Anterior cingulate cortex (tissue), 58 donors: Measurements from ENCODE around the gene AASDH.
A peak's percentile ranks its signal among the peaks of the same experiment; 100 is the strongest.

Source experiments
- DNase-seq, 58 donors: peaks; one replicate each; lab custom pipeline; 2025; lab: John Stamatoyannopoulos, UW

Gene AASDH

DNA sequence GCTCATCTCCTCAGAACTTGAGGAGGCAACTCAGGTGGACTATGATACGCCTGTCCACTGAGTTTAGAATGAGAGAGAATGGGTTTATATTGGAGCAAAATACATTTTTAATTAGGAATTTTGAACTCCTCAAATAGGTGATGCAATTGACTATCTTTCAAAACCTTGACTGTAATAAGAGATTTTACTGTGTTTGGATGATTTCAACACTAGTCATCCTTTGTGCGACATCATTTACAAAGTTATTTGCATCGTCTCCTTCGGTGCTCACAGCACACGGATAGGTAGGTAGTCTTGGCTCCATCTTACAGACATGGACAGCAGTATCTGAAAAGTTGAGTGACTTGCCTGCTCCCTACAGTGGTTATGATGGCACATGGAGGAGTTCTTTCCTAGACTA, 67.0 kb downstream of the AASDH start:
- DNase-seq, result no peak

DNA sequence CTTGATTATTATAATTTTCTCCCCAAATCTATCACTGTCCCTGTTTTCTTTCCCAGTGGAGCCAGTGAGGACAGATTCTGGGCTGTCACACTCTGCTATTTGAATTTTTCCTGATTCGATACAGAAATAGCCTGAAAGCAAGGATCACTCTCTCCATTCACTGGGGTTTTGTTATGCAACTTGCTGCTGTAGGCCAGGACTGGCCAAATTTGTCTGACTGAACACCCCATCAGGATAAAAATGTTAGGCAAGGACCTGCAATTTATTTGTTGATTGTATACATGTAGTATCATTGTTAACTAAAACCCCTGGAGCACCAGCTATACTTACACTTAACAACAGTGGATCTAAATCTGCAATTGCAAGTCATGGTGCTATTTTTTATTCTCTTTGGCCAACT, 68.7 kb downstream of the AASDH start:
- peak in 2 of 58 donors; percentile 6 to 12 for DNase-seq

GRCh38 chr4:56317749-56318148, 69.5 kb downstream of the AASDH start:
- DNase-seq, result no peak

GRCh38 chr4:56316011-56316650, 71.2 kb downstream of the AASDH start:
- no peak for DNase-seq

DNA sequence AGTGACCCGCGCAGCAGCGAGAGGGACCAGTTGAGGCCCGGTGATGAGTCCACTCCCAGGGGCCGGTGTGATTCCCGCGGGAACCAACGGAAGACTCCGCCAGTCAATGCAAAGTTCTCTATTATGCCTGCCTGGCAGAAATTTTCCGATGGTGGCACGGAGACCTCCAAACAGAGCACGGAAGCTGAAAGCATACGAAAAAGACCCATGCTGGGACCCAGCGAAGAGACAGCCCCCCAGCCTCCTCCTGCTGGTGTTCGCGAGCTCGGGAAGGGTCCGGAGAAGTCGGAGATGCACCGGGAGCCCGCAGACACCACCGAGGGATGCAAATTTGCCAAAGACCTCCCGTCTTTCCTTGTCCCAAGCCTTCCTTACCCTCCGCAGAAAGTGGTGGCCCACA, 71.7 kb downstream of the AASDH start:
- no peak for DNase-seq

DNA sequence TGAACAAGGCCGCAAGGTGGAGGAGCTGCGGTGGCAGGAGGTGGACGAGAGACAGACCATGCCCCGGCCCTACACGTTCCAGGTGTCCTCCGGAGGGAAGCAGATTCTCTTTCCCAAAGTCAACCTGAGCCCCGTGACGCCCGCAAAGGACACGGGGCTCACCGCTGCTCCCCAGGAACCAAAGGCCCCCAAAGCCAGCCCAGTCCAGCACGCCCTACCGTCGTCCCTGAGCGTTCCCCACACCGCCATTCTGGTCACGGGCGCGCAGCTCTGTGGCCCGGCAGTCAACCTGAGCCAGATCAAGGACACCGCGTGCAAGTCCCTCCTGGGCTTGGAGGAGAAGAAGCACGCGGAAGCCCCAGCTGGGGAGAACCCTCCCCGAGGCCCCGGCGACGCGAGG, 72.2 kb downstream of the AASDH start:
- DNase-seq, result no peak

DNA sequence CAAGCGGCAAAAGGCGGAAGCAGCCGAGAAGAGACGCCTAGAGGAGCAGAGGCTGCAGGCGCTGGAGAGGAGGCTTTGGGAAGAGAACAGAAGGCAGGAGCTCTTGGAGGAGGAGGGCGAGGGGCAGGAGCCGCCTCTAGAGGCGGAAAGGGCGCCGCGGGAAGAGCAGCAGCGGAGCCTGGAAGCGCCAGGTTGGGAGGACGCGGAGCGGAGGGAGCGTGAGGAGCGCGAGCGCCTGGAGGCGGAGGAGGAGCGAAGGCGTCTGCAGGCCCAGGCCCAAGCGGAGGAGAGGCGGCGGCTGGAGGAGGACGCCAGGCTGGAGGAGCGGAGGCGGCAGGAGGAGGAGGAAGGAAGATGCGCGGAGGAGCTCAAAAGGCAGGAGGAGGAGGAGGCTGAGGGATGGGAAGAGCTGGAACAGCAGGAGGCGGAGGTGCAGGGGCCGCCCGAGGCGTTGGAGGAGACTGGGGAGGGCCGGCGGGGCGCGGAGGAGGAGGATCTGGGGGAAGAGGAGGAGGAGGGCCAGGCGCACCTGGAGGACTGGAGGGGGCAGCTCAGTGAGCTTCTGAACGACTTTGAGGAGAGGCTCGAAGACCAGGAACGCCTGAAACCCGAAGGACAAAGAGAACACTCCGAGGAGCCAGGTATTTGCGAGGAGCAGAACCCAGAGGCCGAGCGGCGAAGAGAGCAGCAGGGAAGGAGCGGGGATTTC, 72.9 kb downstream of the AASDH start:
- DNase-seq, result no peak

DNA sequence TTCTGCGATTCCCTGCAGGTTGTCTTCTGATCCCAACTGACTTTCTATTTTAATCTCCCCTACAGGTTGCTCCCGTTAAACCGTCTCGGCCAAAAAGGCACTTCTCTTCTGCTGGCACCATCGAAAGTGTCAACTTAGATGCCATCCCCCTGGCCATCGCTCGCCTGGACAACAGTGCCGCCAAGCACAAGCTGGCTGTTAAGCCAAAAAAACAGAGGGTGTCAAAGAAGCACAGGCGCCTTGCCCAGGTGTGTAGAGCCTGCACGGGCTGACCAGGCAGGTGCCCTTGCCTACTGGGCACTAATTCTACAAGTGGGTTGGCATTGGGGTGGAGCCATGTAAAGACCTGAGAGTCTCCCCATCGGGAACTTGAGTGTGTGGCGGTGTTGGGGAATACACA, 74.2 kb downstream of the AASDH start:
- DNase-seq, result no peak

- peak in 1 of 58 donors; percentile 2 for DNase-seq
These were observed 75.9 kb downstream of the AASDH start for GRCh38 chr4:56311299-56311975.

GRCh38 chr4:56310401-56311125, 76.7 kb downstream of the AASDH start:
- peak in 10 of 58 donors; percentile 19 to 64 (median 29) for DNase-seq

- no peak for DNase-seq
These were observed 78.9 kb downstream of the AASDH start for GRCh38 chr4:56308384-56308783.

GRCh38 chr4:56307423-56307822, 79.9 kb downstream of the AASDH start:
- no peak for DNase-seq

- no peak for DNase-seq
These were observed 81.9 kb downstream of the AASDH start for GRCh38 chr4:56305390-56305789.

DNA sequence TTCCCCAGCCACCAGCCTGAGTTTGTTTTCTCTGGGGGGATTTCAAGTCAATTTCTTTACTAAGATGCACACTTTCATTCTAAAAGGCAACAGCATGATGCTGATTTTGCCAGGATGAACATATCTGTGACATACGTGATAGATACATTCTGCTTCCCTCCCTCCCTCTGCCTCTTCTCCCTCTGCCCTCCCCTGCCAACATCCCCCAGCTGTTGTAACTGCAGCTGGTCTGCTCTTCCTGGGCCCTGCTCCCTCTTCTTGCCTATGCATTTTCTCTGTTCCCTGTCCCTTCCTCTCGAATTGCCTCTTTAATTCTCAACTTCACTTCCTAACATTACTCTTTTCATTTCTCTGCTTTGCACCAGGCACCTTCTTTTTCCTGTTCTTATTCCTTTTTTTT, 83.4 kb downstream of the AASDH start:
- no peak for DNase-seq

DNA sequence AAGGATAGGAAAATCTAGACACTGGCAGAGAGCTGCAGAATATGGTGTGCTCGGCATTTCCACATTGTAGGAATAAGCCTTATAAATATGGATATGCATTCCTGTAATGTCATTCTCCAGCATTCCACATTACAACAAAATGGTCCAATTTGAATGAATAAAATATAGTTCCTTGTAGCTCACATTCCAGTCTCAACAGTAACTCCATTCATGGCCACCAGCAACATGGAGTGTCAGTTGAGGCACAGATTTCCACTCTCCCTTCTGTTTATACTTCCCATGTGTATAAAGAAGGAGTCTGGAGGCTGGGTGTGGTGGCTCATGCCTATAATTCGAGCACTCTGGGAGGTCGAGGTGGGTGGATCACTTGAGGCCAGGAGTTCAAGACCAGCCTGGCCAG, 84.5 kb downstream of the AASDH start:
- DNase-seq, result no peak

DNA sequence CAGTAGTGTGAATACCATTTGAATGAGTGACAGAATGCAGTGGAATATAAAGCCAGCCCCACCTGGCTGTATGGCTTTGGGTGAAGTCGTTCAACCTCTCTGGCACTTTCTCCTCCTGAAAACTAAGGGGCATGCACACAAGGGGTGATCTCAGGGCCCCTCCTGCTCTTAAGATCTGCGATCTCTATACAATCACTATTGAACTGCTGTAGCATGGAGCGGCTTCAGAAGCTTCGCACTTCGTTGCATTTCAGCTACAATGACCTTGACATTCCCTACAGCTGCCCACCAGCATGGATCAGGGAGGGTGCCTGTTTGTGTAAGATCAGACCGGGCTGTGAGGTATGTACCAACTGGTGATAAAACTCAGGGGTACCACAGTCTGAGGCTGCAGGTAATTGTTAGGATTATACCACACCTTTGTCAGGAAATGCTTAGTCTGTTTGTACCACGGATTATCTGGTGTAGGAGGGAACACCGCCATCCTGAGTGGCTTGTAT, 85.2 kb downstream of the AASDH start:
- no peak for DNase-seq

- peak in 51 of 58 donors; percentile 10 to 81 (median 48) for DNase-seq
These were observed 85.9 kb downstream of the AASDH start for GRCh38 chr4:56301181-56301996.

- DNase-seq, result no peak
These were observed 89.1 kb downstream of the AASDH start for GRCh38 chr4:56298236-56298635.

DNA sequence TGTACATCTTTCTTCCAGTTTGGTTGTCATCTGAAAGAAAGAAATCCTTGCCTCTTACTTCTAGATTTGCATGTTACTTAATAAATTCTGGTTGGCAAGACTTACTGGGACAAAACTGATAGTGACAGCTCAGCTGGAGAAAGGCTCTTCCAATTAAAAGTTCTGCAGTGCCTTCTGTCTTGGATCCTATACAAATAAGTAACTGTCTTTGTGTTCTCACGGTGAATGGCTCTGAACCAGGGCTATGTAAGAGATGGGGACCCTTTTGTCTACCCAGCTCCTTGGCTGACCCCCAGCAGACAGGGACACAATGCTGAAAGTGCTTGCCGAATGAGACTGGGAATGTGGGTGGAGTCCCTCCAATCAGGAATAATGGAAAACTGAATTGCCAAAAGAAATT, 89.5 kb downstream of the AASDH start:
- no peak for DNase-seq

- DNase-seq, result no peak
These were observed 90.8 kb downstream of the AASDH start for GRCh38 chr4:56296526-56296925.
